Measurements from ENCODE around the gene HTR3D.
"Not testable (repeated sequence)": the region's sequence is repeated elsewhere in the genome, so short reads cannot be mapped to it uniquely, and the experiment has no call there.

Gene HTR3D, protein sequence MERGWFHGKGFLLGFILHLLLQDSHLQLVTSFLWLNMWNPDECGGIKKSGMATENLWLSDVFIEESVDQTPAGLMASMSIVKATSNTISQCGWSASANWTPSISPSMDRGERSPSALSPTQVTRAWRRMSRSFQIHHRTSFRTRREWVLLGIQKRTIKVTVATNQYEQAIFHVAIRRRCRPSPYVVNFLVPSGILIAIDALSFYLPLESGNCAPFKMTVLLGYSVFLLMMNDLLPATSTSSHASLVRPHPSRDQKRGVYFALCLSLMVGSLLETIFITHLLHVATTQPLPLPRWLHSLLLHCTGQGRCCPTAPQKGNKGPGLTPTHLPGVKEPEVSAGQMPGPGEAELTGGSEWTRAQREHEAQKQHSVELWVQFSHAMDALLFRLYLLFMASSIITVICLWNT

DNA sequence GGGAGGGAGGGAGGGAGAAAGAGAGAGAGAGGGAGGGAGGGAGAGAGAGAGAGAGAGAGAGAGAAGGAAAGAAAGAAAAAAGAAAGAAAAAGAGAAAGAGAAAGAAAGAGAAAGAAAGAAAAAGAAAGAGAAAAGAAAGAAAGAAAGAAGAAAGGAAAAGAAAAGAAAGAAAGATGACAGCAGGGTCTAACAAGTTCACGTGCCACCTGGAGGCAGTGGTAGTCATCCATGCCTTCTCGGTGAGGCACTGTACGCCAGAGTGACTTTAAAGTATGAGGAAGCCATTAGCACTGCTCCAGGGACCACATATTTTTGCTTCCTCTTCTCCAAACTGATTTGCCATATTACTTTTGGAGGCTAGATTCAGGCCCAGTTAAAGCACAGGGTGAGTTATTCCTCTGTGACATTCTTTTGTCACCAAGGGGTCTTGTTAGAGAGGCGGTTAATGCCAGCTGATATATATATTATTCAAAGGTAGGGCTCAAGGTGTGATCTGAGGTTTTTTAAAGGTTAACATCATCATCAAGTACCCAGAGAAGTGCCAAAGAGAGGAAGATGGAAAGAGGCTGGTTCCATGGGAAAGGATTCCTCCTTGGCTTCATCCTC, at the start of gene HTR3D:
TSS of gene HTR3D (plus strand) at position 556 of the 606 bp plus-strand sequence. CDS start at position 556, 0 bp downstream.
- FAIRE-seq = no peak

- FAIRE-seq = no peak
These were observed 49.4 kb upstream of the HTR3D start for GRCh38 chr3:183981990-183982644.

- no peak for FAIRE-seq
These were observed 47.3 kb upstream of the HTR3D start for GRCh38 chr3:183984127-183984740.

- no peak for FAIRE-seq
These were observed 46.5 kb upstream of the HTR3D start for GRCh38 chr3:183984749-183985729.

- FAIRE-seq = no peak
These were observed 44.4 kb upstream of the HTR3D start for GRCh38 chr3:183987000-183987600.

GRCh38 chr3:183988216-183988790, 43.2 kb upstream of the HTR3D start:
- FAIRE-seq = no peak

GRCh38 chr3:183991403-183991802, 40.1 kb upstream of the HTR3D start:
- no peak for FAIRE-seq

GRCh38 chr3:184001761-184002160, 29.8 kb upstream of the HTR3D start:
- no peak for FAIRE-seq

DNA sequence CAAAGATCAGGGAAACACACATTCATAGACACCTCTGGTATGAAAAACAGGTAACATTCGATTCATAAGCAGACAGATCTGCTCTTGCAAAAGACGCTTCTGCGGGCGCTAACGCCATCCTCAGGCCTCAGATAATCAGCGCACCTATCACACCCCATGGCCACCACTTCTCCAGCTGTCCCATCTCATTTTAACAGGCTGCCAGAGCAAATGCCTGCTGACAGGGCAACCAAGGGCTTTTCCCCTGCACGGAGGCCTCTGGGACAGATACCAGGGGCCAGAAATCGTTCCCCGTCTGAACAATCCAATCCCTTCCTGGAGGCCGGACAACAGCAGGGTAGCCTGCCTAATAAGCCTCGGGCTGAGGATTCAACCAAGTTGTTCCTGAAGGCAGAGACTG, 29.1 kb upstream of the HTR3D start:
- no peak for FAIRE-seq

DNA sequence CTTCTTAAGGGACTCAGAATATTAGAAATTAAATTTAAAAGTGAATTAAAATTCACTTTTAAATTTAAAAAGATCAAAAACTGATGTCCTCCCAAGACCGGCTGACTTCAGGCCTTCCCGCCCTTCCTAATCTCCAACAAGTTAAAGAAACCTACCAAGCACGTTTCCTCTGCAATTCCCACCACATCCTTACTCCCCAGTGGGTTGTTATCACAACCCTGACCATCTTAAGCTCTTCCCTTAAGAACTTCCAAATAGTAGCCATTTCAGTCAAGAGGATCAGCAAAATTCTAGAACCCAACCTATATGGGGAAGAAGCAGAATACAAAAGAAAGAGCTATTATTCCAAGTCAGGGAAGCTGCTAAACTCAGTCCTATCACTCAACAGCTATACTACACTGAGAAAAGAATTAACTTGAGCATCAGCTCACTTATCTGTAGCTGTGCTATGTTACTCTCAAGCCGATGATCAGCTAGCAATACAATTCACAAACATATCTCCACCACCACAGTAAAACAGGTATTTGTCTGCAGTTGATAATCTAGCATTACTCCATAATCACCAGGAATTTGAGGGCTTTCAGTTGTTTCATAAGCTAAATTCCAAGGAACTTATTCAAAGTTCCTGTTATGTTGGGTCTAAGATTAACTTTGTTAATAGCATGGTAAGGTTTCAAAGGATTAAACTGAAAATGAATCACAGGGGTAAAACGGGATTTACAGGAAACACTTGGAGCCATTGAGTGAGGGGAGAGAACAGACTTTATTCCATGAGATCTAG, 28.2 kb upstream of the HTR3D start:
- no peak for FAIRE-seq

GRCh38 chr3:184004476-184004875, 27.1 kb upstream of the HTR3D start:
- no peak for FAIRE-seq

DNA sequence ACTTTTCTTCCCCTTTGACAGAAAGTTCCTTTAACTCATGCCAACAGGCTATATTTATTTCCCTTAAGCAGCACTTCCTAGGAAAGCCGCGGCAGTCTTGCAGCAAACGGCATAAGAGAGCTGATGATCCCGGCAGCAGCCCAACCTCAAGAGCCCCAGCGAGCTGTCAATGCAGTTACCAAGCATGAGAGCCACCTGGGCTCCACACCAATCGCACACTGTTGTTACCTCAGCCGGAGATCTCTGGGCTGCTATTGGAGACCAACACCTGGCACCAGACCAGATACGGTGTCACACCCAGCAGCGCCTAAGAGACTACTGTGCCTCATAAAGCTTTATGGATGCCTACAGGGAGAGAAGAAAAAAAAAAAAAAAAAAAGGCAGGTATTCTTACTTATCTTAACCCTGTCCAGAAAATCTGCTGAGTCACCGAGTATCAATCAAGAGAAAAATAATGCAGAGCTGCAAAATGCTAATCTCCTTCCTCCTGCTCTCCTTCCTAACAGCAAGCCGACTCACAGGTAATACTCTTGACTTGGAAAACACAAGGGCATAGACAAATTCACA, 25.5 kb upstream of the HTR3D start:
- no peak for FAIRE-seq

DNA sequence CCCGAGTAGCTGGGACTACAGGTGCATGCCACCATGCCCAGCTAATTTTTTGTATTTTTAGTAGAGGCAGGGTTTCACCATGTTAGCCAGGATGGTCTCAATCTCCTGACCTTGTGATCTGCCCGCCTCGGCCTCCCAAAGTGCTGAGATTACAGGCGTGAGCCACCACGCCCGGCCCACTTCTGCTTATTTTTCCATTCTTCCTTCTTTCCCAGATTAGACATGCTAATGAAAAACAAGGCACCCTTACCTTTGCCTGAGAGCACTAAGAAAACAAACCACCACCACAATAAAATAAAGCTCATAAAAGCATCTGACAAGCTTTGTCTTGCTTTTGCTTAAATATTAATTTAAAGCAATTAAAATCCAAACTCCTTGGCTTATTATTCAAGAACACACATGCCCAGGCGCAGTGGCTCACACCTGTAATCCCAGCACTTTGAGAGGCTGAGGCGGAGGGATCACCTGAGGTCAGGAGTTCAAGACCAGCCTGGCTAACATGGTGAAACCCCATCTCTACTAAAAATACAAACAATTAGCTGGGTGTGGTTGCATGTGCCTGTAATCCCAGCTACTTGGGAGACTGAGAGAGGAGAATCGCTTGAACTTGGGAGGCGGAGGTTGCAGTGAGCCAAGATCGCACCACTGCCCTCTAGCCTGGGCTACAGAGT, 24.3 kb upstream of the HTR3D start:
- not testable (repeated sequence) for FAIRE-seq

- FAIRE-seq = no peak
These were observed 23.4 kb upstream of the HTR3D start for GRCh38 chr3:184008161-184008560.

GRCh38 chr3:184011230-184011876, 20.2 kb upstream of the HTR3D start:
- FAIRE-seq = no peak

GRCh38 chr3:184011937-184012889, 19.3 kb upstream of the HTR3D start:
- FAIRE-seq = no peak

DNA sequence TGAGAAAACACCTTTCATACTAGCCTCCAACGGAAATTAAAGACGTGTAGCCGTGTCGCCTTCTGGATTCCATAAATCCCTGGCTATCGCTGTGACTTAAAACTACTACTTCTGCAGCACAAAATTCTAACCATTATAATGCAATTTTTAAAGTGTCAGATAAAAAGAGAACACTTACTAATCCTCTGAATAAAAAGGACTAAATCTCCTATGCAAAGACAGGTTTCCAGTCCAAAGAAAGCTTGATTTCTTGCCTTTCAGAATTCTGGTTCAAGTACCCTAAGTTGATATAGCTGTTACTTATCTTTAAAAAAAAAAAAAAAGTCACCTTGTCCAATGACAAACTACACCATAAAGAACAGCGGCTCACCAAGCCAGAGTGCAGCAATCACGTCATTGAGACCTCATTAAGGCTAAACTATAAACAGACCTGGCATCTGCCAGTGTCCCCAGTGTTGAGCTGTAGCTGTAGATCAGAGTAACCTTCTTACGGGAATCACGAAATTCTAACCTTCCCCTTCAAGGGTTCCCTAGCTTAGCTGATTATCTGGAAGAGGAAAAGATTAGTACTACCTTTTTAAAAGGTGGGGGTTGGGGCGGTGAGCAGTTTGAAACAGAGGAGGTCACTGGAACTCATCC, 16.0 kb upstream of the HTR3D start:
- FAIRE-seq = no peak

Measured in A204.1 (cell line).